HG03565 (cell line): ENCODE data around the gene NHSL2.

Source experiments
- ATAC-seq: cut with Tn5 transposase; IDR thresholded peaks from one replicate; pipeline ENCODE4 v1.9.1; 2021; ENCODE audit warnings: mild to moderate bottlenecking, moderate library complexity; ENCODE audit not compliant: unreplicated experiment

The NHSL2 gene

GRCh38 chrX:71989768-71990426, 79.3 kb downstream of the NHSL2 start:
- no peak for ATAC-seq

- ATAC-seq: no peak
Measured at GRCh38 chrX:71990518-71990917, 79.9 kb downstream of the NHSL2 start.

- no peak for ATAC-seq
Measured at GRCh38 chrX:71991164-71991563, 80.5 kb downstream of the NHSL2 start.

GRCh38 chrX:71992711-71993110, 82.1 kb downstream of the NHSL2 start:
- no peak for ATAC-seq

- ATAC-seq: no peak
Measured at GRCh38 chrX:71993371-71993770, 82.7 kb downstream of the NHSL2 start.

GRCh38 chrX:71994601-71995000, 84.0 kb downstream of the NHSL2 start:
- ATAC-seq: no peak

GRCh38 chrX:71995122-71995521, 84.5 kb downstream of the NHSL2 start:
- ATAC-seq: no peak

GRCh38 chrX:71996136-71996535, 85.5 kb downstream of the NHSL2 start:
- ATAC-seq: no peak

GRCh38 chrX:71996826-71997225, 86.2 kb downstream of the NHSL2 start:
- ATAC-seq: no peak

GRCh38 chrX:71997320-71997719, 86.7 kb downstream of the NHSL2 start:
- ATAC-seq: no peak

- no peak for ATAC-seq
Measured at GRCh38 chrX:71998836-71999509, 88.3 kb downstream of the NHSL2 start.

- ATAC-seq: no peak
Measured at GRCh38 chrX:71999535-71999934, 88.9 kb downstream of the NHSL2 start.

GRCh38 chrX:72001471-72001870, 90.8 kb downstream of the NHSL2 start:
- ATAC-seq: no peak

GRCh38 chrX:72001906-72002305, 91.3 kb downstream of the NHSL2 start:
- no peak for ATAC-seq

GRCh38 chrX:72002875-72003274, 92.2 kb downstream of the NHSL2 start:
- ATAC-seq: no peak

- ATAC-seq: no peak
Measured at GRCh38 chrX:72003811-72004750, 93.4 kb downstream of the NHSL2 start.

GRCh38 chrX:72005046-72005445, 94.4 kb downstream of the NHSL2 start:
- ATAC-seq: no peak

GRCh38 chrX:72006461-72006860, 95.8 kb downstream of the NHSL2 start:
- no peak for ATAC-seq

- ATAC-seq: no peak
Measured at GRCh38 chrX:72009731-72010130, 99.1 kb downstream of the NHSL2 start.

GRCh38 chrX:72011734-72012133, 101.1 kb downstream of the NHSL2 start:
- ATAC-seq: no peak

- ATAC-seq: no peak
Measured at GRCh38 chrX:72015383-72015782, 104.7 kb downstream of the NHSL2 start.
